Suprapubic skin (tissue), 4 donors: Measurements from ENCODE around the gene NCR2. TPM values are rescaled to one million over a fixed set of nuclear protein-coding genes. Genes with fewer than 3 reads are reported as not detected.

Experiments used
- DNase-seq, 2 donors: peaks; one replicate each; pipeline ENCODE4 v3.0.0-alpha.2; 2019; ENCODE audit warnings: low spot score in 2 of 2
- H3K27ac ChIP-seq: fragments of 200-600 bp; sonication (generic); one replicate; pipeline ENCODE4 v1.5.1; 2019
- H3K27me3 ChIP-seq: fragments of 200-600 bp; sonication (generic); one replicate; pipeline ENCODE4 v1.5.1; 2019
- H3K36me3 ChIP-seq: fragments of 200-600 bp; sonication (generic); one replicate; pipeline ENCODE4 v1.5.1; 2019
- H3K4me1 ChIP-seq: fragments of 200-600 bp; sonication (generic); one replicate; pipeline ENCODE4 v1.5.1; 2019
- H3K4me3 ChIP-seq: fragments of 200-600 bp; sonication (generic); one replicate; pipeline ENCODE4 v1.5.1; 2019; ENCODE audit warnings: mild to moderate bottlenecking
- H3K9me3 ChIP-seq: fragments of 200-600 bp; sonication (generic); one replicate; pipeline ENCODE4 v1.5.1; 2019
- CTCF ChIP-seq, 2 donors: fragments of 200-600 bp in 1 of 2; fragments of 450-650 bp in 1 of 2; sonication (generic) in 1 of 2; IDR thresholded peaks; one replicate each; pipeline ENCODE4 v1.5.1; 2016 to 2019; ENCODE audit warnings: antibody characterized with exemption in 2 of 2, mild to moderate bottlenecking in 1 of 2, moderate library complexity in 1 of 2
- EP300 ChIP-seq: sonication (generic); formaldehyde crosslinking; IDR thresholded peaks from one replicate; pipeline ENCODE4 v1.6.1; 2017; ENCODE audit warnings: antibody characterized with exemption
- POLR2A ChIP-seq, 2 donors: fragments of 450-650 bp; IDR thresholded peaks; one replicate each; pipeline ENCODE4 v1.6.1; 2017; ENCODE audit warnings: antibody characterized with exemption in 2 of 2, mild to moderate bottlenecking in 2 of 2, moderate library complexity in 2 of 2
- POLR2AphosphoS5 ChIP-seq, 3 donors: sonication (generic); formaldehyde crosslinking; IDR thresholded peaks; one replicate each; pipeline ENCODE4 v1.6.1; 2017; ENCODE audit warnings: antibody characterized with exemption in 3 of 3
- WGBS: methylation state at CpG from one replicate; pipeline ENCODE4 v1.1.5; 2018; 5-methylcytosine and 5-hydroxymethylcytosine counted together
- total RNA-seq, 4 donors: library from RNA; depleted of rRNA; stranded (reverse); fragments of >200 nt; gene quantifications; one replicate each; pipeline ENCODE4 v1.1.0, GENCODE V29; 2016

Gene NCR2
- total RNA-seq, 4 donors from 2014 or later: not detected

GRCh38 chr6:41337709-41338108 lies 2.3 kb downstream of the NCR2 start:
- no peak for TF ChIP-seq POLR2AphosphoS5 (IDR thresholded peaks at IDR 0.05)
- TF ChIP-seq POLR2A (IDR thresholded peaks at IDR 0.05): no peak
- no peak for TF ChIP-seq EP300
- TF ChIP-seq CTCF (IDR thresholded peaks at IDR 0.05): no peak
- Histone ChIP-seq H3K36me3 (no peaks in the 10 kb centered on the region), H3K4me1 (no peaks in the 10 kb centered on the region), H3K4me3 (no peak overlapping the region), H3K27me3 (peaks cover 44% of the 10 kb centered on the region), H3K27ac (no peak overlapping the region), H3K9me3 (no peaks in the 10 kb centered on the region)
- DNase-seq: no peak
- 77% methylated on average over 4 of the region's 4 CpGs for WGBS

- no peak overlapping the region for H3K27ac ChIP-seq
These were observed 3.3 kb downstream of the NCR2 start for GRCh38 chr6:41338659-41339058.

DNA sequence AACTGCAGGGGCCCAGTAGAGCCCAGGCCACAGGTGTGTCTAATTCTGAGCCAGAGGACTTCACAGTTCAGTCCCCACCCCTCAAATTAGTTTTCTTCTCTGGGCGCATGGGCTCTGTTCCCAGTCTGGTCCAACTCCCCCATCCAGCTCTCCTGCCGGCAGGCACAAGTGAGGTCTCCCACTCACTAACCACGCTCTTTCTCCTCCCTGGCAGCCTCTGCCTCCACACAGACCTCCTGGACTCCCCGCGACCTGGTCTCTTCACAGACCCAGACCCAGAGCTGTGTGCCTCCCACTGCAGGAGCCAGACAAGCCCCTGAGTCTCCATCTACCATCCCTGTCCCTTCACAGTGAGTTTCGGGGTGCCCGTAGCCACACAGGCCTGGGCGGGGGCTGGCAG lies 6.2 kb downstream of the NCR2 start:
- H3K4me1 ChIP-seq: no peaks in the 10 kb centered on the region
- no peak for TF ChIP-seq POLR2A (IDR thresholded peaks at IDR 0.05)
- no peak for TF ChIP-seq EP300
- TF ChIP-seq POLR2AphosphoS5 (IDR thresholded peaks at IDR 0.05): no peak
- TF ChIP-seq CTCF (IDR thresholded peaks at IDR 0.05): no peak
- WGBS: 87% methylated on average over 8 of the region's 8 CpGs
- H3K27me3 ChIP-seq: peaks cover 45% of the 10 kb centered on the region
- no peak for DNase-seq
- no peaks in the 10 kb centered on the region for H3K9me3 ChIP-seq
- no peak overlapping the region for H3K27ac ChIP-seq
- H3K4me3 ChIP-seq: no peak overlapping the region
- H3K36me3 ChIP-seq: no peaks in the 10 kb centered on the region

More at GRCh38 chr6:41338659-41339058, 3.3 kb downstream of the NCR2 start:
- peaks cover 44% of the 10 kb centered on the region for H3K27me3 ChIP-seq
- no peaks in the 10 kb centered on the region for H3K4me1 ChIP-seq
- 62% methylated on average over 4 of the region's 4 CpGs for WGBS
- H3K36me3 ChIP-seq: no peaks in the 10 kb centered on the region
- TF ChIP-seq CTCF (IDR thresholded peaks at IDR 0.05) (no peak), EP300 (no peak), POLR2A (IDR thresholded peaks at IDR 0.05) (no peak), POLR2AphosphoS5 (IDR thresholded peaks at IDR 0.05) (no peak)
- no peak overlapping the region for H3K4me3 ChIP-seq
- H3K9me3 ChIP-seq: no peaks in the 10 kb centered on the region
- DNase-seq: no peak

GRCh38 chr6:41342241-41342640 lies 6.8 kb downstream of the NCR2 start:
- no peaks in the 10 kb centered on the region for H3K4me1 ChIP-seq
- DNase-seq: no peak
- no peak overlapping the region for H3K27ac ChIP-seq
- no peaks in the 10 kb centered on the region for H3K36me3 ChIP-seq
- H3K27me3 ChIP-seq: peaks cover 47% of the 10 kb centered on the region
- TF ChIP-seq EP300 (no peak), POLR2A (IDR thresholded peaks at IDR 0.05) (no peak), CTCF (IDR thresholded peaks at IDR 0.05) (no peak), POLR2AphosphoS5 (IDR thresholded peaks at IDR 0.05) (no peak)
- no peak overlapping the region for H3K4me3 ChIP-seq
- 67% methylated on average over 1 of the region's 1 CpG for WGBS
- H3K9me3 ChIP-seq: no peaks in the 10 kb centered on the region

DNA sequence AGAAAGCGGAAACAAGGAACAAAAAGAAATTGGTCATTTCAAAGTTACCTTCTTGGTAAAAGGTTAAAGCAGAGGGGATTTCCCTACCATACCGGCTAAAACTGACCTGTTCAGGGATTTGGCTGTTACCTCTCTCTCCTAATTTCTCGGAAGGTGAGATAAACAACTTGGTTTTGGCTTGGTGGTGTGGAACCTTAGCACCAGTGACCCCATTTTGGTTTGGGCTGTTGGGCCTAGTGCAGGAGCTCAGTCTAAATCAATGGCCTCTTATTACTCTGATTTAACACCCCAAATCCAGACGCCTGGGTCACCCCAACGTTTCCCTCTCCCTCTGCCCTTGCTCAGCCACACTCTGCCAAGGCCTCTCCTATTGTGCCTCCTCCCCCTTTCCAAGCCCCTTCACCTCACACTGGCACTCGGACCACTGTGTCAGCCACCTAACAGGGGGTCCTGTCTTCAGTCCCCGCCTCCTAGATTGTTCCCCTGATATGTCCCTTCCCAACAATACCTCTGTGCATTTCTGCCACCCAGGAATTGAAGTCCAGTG lies 8.3 kb downstream of the NCR2 start:
- Histone ChIP-seq H3K27ac (no peak overlapping the region), H3K27me3 (peaks cover 58% of the 10 kb centered on the region), H3K4me1 (no peaks in the 10 kb centered on the region), H3K9me3 (no peaks in the 10 kb centered on the region), H3K36me3 (no peaks in the 10 kb centered on the region), H3K4me3 (no peak overlapping the region)
- TF ChIP-seq EP300 (no peak), POLR2A (IDR thresholded peaks at IDR 0.05) (no peak), POLR2AphosphoS5 (IDR thresholded peaks at IDR 0.05) (no peak), CTCF (IDR thresholded peaks at IDR 0.05) (no peak)
- WGBS: 86% methylated on average over 7 of the region's 7 CpGs
- DNase-seq: no peak
